ENCODE measurements around the gene SELENOT.

SELENOT gene

GRCh38 chr3:150673966-150674365, 70.8 kb downstream of the SELENOT start:
- TF ChIP-seq, protein P1, sequence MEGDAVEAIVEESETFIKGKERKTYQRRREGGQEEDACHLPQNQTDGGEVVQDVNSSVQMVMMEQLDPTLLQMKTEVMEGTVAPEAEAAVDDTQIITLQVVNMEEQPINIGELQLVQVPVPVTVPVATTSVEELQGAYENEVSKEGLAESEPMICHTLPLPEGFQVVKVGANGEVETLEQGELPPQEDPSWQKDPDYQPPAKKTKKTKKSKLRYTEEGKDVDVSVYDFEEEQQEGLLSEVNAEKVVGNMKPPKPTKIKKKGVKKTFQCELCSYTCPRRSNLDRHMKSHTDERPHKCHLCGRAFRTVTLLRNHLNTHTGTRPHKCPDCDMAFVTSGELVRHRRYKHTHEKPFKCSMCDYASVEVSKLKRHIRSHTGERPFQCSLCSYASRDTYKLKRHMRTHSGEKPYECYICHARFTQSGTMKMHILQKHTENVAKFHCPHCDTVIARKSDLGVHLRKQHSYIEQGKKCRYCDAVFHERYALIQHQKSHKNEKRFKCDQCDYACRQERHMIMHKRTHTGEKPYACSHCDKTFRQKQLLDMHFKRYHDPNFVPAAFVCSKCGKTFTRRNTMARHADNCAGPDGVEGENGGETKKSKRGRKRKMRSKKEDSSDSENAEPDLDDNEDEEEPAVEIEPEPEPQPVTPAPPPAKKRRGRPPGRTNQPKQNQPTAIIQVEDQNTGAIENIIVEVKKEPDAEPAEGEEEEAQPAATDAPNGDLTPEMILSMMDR (conservative IDR thresholded peaks at IDR 0.05) = no peak
- no peak overlapping the region for H3K27ac ChIP-seq

- no peak overlapping the region for H3K27ac ChIP-seq
- TF ChIP-seq, protein P1 (conservative IDR thresholded peaks at IDR 0.05) = no peak
Measured at GRCh38 chr3:150675587-150675986, 72.5 kb downstream of the SELENOT start.
